GM21390 (cell line): Measurements from ENCODE around the gene RTN4R.
A peak's percentile ranks its signal among the peaks of the same experiment; 100 is the strongest.
"Not testable (repeated sequence)": the region's sequence is repeated elsewhere in the genome, so short reads cannot be mapped to it uniquely, and the experiment has no call there.

Experiments
- ATAC-seq: cut with Tn5 transposase; IDR thresholded peaks from one replicate; pipeline ENCODE4 v1.9.1; 2021; ENCODE audit not compliant: unreplicated experiment

Gene RTN4R

DNA sequence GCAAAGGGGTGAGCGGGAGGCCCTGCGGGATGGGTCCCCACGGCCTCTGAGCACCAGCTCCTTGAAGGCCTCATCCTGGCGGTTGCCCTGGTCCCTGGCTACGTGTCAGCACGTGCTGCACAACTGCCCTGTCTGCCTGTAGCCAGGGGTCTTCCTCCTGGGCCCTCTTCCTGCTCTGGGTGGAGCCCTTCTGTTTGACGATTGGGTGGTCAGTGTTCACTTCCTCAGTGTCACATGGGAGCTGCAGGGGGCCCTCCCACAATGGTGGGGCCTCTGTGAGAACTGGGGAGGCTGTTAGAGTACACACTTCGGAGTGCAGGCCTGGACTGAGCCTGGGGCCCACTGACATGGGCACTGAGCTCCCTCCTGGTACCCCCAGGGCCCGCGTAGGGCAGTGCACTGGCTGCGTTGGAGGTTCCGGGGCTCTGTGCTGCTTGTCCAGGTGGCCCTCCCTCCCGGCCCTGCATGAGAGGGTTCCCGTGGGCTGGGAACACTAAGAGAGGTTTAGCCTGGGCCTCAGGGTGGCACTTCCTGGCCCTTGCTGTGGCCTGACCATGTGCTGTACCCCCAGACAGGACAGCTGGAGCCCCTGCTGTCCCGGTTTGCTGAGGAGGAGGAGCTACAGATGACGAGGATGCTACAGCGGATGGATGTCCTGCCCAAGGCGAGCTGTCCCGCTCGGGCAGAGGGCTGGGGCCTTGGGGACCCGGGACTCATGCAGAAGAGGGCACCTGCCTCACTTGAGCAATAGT, 38.0 kb upstream of the RTN4R start:
- ATAC-seq = no peak

DNA sequence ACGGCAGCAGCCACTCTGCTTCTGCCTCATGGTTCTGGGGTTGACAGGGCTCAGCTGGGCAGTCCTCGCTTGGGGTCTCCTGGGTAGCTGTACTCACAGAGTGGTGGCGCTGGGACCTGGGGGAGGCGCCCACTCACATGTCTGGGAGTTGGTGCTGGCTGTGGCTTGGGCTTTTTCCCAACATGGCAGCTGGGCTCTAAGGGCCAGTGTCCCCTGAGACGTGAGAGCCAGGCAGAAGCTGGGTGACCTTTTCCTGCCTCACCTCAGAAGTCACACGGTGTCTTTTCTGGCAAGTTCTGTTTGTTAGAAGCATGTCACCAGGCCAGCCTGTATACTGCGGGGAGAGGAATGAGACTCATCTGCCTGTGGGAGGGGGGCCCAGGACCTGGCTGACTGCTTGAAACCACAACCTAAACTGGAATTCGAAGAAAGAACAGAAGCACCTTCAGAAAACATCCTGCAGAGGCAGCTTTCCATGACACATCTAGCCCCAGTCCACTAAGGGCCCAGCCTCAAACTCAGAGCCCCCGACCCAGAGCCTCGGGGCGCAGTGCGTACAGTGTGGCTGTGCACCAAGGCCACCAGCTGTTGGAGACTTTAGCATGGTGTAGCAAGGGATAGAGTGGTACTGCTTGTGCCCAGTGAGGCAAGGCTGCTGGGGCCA, 37.2 kb upstream of the RTN4R start:
- not testable (repeated sequence) for ATAC-seq

DNA sequence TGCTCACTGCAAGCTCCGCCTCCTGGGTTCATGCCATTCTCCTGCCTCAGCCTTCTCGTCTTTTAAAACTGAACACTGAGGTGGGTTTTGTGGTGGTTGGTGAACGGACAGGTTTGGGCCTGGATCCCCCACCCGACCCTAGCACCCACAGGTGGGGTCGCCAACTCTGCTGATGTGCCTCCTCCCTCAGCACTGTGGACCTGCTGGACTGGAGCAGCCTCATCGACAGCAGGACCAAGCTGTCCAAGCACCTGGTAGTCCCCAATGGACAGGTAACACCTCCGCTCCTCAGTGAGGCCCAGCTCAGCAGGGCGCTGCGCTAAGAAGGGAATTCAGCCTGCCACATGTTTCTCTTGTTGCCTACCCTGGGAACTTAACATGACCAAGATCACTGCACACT, 36.5 kb upstream of the RTN4R start:
- no peak for ATAC-seq

DNA sequence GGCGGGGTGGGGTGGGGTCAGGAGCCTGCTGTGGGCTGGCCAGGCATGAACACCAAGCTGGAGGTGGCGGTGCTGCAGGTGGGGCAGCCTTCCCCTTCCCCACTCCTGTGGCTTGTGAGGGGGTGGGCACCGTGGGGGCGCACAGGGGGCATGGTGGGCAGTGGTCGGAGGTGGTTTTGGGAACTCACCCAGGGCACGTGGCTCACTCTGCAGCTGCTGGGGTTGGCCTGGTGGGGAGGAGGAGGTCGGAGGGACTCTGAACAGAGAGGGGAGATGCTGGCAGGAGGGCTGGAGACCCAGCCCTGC, 35.1 kb upstream of the RTN4R start:
- ATAC-seq = not testable (repeated sequence)

DNA sequence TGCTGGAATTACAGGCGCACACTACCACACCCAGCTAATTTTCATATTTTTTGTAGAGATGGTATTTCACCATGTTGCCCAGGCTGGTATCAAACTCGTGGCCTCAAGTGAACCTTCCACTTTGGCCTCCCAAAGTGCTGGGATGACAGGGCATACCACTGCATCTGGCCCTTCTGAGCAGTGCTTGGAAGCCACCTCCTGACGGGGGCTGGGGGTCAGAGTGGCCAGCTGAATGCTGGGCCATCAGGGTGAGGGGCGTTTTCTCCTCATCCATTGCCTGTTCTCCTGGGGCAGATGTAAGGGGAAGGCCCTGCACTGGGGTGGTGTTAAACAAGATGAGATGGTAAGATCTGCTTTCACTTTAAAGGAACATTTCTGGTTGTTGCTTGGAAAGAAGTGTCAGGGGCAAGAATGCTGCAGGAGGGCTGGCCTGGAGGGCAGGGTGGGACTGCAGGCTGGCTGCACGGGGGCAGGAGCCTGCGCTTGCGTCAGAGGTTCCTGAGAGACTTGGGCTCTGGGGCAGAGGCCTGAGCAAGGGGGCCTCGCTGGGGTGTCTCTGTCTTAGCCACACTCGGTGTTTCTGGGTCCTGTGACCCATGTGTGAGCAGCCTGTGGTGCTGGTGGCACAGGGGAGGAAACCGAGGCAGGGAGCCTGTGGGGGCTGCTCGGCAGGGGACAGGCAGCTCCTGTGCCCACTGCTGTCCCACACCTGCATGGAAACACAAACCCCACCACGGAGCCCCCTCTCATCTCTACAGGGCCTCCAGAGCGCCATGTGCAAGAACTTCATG, 34.5 kb upstream of the RTN4R start:
- no peak for ATAC-seq

DNA sequence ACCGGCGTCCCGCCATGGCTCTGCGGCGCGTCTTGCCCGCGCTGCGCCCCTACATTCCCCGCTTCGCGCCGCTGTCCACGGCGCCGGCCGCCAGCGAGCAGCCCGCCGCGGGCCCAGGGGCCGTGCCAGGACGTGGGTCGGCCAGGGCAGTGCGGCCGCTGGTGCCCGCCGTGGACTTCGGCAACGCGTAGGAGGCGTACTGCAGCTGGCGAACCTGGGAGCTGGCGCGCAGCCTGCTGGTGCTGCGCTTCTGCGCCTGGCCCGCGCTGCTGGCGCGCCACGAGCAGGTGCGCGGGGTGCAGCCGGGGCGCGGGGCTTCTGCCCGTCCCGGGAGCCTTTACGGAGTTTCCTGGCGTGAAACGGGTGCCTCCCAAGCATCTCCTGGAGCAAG, 31.6 kb upstream of the RTN4R start:
- no peak for ATAC-seq

DNA sequence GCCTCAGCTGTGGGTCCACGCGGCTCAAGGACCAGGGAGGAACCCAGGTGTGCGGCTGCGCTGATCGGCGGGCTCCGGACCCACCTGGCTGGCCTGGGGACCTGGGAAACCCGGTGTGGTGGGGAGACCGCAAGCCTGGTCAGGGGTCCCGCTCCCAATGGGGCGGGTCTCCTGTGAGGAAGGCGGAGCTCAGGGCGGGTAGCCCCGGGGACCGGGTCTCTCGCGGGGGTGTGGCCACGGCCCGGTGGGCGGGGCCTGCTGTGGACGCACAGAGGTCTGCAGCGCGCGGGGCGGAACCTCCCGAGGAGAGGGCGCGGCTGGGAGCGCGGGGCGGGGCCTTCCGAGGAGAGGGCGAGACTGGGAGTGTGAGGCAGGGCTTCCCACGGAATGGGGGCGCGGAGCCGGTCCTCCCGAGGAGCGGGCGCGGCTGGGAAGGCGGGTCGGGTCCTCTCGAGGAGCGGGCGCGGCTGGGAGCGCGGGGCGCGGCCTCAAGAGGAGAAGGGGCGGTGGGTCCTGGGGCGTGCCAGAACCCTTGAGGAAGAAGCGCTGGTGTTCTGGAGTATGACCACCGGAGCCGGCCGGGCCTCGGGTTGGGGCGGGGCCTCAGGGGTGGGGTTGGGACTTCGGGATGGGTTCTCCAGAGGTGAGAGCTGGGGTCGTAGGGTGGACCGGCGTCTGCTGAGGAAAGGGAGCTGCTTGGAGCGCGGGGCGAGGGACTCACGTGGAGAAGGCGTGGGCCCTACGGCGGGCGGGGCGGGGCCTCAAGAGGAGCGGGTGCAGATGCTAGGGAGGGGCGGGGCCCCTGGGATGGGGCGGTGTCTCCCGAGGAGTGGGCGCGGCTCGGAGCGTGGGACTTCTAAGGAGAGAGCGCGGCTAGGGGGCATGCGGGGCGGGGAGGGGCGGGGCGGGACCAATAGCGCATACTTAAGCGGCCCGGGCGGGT, 31.0 kb upstream of the RTN4R start:
- ATAC-seq = peak; percentile 60

DNA sequence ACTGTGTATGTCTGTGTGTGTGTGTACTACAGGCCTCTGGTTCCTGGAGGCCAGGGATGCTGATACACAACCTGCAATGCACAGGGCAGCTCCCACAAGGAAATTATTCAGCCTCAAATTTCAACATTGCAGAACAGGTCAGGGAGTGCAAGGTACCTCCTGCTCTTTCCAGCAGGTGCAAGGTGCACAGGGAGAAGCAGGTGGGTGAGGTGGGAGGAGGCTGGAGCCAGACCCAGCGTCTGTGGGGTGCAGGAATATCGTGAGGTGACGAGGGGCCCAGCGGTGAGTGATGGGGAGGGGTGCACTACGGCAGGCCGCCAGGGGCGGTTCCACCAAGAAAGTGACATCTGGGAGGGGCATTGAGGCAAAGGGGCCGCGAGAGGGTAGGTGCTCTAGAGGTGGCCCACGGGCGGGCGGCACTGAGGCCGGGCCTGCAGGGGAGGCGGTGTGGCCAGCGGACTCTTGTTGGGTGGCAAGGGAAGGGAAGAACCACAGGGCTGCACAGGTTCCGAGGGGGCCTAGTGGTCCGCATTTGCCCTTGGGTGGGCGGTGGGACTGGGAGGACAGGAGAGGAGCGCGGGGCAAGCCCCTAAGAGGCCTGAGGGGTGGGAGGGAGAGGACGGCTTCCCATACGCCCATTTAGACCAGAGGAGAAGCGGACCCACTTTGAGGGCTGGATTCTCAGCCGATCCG, 30.1 kb upstream of the RTN4R start:
- no peak for ATAC-seq

DNA sequence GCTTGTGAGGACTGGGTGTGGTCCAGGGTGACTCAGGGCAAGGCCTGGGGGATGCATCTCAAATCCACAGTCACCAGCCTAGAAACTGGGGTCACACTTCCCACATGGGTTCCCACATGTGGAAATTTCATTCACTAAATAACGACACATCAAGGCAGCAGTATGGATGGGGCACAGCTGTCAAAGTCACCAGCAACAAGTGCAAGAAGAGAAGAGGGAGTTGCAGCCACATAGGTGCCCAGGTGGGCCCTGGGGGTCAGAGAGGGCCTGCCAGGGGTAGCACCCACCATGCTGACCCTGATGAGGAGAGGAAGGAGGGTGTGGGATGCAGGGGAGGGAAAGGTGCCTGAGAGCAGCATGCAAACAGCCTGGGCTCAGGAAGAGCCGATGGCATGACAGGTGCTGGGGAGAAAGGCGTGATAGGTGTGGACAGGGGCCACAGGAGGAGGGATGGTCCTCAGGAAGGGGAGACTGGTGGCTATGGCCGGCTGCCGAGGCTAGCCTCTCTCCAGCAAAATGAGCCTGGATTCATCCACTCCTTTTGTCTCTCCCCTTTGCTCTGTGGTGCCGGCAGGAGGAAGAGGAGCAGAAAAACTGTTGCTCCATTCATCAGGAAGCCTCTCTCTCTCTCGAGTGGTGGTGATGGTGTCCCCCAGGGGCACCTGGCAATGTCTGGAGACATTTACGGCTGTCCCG, 29.4 kb upstream of the RTN4R start:
- ATAC-seq = no peak

DNA sequence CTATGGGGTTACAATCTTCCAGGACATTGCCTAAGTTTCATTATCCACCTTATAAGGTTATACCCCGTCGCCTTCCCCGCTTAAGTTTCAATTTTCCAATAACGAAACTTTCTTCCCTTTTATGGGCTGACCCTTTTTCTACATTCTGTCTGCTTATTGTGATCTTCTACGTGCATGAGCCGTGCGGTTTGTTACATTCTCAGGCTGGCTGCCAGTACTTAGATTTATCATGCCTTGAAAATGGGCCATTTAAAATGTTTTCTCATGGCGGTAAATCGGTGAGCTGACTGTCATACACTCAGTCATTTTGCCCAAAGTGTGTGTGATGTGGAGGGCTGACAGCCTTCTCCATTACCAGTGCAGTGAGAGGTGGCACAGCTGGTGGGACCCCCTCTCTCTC, 28.5 kb upstream of the RTN4R start:
- no peak for ATAC-seq

DNA sequence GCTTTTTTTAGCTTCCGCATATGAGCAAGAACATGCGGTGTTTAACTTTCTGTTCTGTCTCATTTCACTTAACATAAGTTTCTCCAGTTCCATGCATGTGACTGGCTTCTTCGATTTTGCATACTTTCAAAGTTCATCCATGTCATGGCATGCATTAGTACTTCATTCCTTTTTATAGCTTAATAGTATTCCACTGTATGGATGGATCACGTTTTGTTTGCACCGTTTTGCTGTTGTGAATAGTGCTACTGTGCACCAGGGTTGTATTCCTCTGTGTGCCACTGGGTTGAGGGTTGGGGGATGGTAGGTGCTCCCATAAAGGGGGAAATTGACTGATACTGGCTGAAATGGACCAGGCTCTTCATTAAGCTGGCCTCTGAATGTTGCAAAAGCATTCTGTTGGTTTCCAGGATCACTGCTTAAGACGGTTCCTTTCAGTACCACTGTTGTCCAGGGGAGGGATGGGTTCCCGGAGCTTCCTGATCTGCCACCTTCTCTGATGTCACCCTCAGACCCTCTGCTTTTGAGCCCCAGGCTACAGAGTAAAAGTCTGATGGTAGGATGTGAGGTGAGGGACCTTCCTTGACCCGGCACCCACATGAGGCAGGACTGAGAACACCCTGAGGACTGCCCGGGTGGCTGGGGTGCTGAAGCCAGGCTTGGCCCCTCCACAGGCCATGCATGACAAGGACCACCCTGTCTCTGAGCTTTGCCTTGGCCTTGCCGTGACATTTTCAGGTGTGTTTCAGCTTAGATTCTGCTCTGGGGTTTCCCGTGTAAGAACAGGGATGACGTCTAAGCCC, 27.3 kb upstream of the RTN4R start:
- no peak for ATAC-seq

DNA sequence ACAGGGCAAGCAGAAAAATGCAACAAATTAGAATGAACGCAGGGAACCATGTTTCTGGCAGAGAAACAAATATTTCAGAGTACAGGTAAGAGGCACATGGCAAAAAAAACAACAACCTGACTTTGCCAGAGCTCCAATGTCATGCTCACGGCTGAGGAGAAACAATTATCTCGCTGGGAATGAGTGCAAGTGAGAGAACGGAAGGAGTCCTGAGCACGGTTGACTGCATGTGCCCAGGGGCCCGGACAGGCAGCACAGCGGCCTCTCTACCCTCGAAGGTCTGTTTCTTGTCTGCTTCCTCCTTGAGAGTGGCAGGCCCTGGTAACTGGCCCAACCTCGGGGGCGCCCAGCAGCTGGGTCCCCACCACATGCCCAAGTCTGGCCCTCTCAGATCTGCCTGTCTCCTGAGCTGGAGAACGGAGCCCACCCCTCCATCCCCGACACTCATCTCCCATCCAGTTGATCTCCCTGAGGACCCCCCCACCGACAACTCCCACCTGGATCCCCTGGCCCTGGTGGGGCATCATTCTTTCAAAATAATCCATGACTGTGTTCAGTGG, 24.6 kb upstream of the RTN4R start:
- ATAC-seq = no peak

DNA sequence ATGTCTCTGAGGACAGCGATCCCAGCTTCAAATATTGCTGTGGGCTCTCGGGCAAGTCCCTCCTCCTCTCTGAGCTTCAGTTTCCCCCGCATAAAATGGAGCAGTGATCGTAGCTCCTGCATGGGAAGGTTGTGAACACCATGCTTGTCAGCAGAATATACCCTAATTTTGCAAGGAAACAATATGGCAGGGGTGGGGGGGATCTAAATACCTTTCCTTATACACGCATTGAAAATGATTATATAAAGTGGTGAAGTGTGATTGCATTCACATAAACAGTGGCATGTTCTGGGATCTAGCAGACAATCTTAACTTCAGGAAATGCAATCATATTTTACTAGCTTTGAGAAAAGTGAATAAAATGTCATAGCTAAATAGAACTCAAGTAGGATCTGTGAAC, 24.0 kb upstream of the RTN4R start:
- no peak for ATAC-seq

DNA sequence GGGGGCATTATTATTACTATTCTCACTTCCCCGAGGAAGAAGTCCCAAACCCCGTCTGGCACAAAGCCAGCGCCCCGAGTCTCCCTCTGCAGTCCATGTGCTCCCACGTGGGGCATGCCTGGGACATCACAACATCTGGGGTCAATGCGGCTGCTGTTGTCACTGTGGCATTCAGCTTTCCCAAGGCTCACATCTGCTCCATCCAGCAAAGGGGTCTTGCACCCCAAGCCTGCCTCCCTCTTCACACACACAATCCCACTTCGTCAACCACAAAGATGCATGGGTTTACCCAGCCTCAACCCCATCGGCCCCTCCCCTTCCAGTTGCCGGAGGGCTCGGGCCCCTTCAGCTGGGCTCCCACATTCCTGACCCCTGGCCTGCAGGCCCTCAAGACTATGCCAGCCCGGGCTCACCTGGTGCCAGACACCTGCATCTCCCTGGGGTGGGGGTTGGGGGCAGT, 23.5 kb upstream of the RTN4R start:
- no peak for ATAC-seq

DNA sequence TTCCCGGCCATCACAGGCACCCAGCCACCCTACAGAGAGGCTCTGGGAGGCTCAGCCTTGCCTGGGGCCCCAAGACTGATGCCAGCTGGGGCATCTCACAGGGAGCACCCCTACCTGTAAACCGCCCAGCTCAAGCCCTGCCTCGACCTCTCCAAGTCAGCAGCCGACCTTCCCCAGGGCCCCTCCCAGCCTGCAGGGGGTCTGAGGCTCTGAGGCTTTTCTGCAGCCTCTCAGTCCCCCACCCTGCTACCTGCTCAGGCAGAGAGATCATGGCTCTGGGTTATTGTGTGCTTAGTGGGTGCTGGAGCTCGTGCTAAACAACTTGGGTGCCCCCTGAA, 23.1 kb upstream of the RTN4R start:
- ATAC-seq = no peak

DNA sequence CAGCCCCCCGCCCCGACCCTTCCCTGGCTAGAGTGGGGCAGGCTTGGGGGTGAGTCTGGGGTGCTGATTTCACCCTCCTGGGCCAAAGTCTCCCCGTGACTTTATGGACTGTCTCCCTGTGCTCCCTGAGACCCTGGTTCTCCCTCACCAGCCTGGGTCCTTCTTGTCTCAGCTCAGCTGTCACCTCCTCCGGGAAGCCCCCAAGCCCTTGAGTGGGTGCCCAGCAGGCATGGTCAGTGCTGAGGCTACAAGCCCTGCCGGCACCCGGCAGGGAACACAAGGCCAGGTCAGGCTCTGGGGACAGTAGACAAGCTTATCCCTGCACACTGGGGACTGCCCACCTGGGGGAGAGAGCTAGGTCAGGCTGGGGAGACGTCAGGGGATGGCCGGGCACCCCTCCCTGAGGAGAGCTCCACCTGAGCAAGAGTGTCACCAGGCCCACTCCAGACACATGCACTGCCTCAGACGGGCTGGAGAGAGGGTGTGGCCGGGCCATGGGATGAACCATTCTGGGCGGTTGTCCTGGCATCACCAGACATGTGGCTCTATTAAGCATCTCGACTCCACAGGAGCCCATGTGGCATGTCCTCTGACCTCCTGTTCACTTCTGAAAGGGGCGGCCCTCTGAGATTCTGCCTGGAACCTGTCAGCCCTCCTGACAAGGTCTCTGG, 22.6 kb upstream of the RTN4R start:
- ATAC-seq = no peak

DNA sequence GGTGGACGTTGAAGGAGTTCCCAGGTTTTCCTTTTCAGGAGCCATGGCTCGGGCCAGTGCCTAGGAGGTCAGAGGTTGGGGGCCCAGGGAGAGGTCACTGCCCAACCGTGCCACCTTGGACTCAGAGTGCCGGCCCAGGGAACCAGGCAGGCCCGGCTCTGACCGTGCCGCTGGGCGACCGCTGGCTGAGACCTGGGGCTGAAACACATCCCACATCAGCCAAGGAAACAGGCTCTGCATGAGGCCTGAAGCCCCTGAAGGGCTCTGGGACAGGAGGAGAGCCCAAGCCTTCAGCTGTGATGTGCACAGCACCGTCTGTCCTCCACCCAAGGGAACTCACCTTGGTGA, 21.9 kb upstream of the RTN4R start:
- ATAC-seq = no peak
